ENCODE measurements around the gene PCDHA9. TPM values are rescaled to one million over a fixed set of nuclear protein-coding genes. Genes with fewer than 3 reads are reported as not detected.

Gene PCDHA9
- total RNA-seq, 1 donor from 2014 or later: under 0.01 TPM

GRCh38 chr5:140881889-140882590 is 33.9 kb downstream of the PCDHA9 start, which contains the start of gene PCDHA13:
PCDHA13 (plus strand) TSS chr5:140882124; CDS start chr5:140882269, 145 bp downstream.
- peak; percentile 5 for DNase-seq

GRCh38 chr5:140882591-140882899 is 34.4 kb downstream of the PCDHA9 start:
- DNase-seq: no peak

- DNase-seq: no peak
These were observed 35.2 kb downstream of the PCDHA9 start for GRCh38 chr5:140883373-140883772.

- no peak for DNase-seq
These were observed 35.9 kb downstream of the PCDHA9 start for GRCh38 chr5:140883927-140884697.

Other genes with a start within 250 kb of the PCDHA9 start
- gene CD14, start 215.2 kb upstream of the PCDHA9 start, total RNA-seq: 1.7 and 3.2 TPM in 2 replicates
- 18.0 and 50.2 TPM in 2 replicates for gene TMCO6, start 208.9 kb upstream of the PCDHA9 start, total RNA-seq
- gene NDUFA2, start 200.8 kb upstream of the PCDHA9 start, total RNA-seq: 24.9 and 40.8 TPM in 2 replicates
- gene IK, start 200.6 kb upstream of the PCDHA9 start, total RNA-seq: 114 and 125 TPM in 2 replicates
- gene WDR55, start 183.5 kb upstream of the PCDHA9 start, total RNA-seq: 41.1 and 45.1 TPM in 2 replicates
- gene DND1, start 174.8 kb upstream of the PCDHA9 start, total RNA-seq: 0.14 and 0.68 TPM in 2 replicates
- 53.1 and 73.4 TPM in 2 replicates for gene HARS1, start 157.0 kb upstream of the PCDHA9 start, total RNA-seq
- gene HARS2, start 156.9 kb upstream of the PCDHA9 start, total RNA-seq: 31.5 and 32.3 TPM in 2 replicates
- 55.5 and 62.3 TPM in 2 replicates for gene ZMAT2, start 147.9 kb upstream of the PCDHA9 start, total RNA-seq
- 0.17 TPM in 1 of 2 replicates, not detected in the other for gene PCDHA1, start 62.2 kb upstream of the PCDHA9 start, total RNA-seq
- 0.17 TPM in 1 of 2 replicates, not detected in the other for gene PCDHA2, start 53.5 kb upstream of the PCDHA9 start, total RNA-seq
- gene PCDHA3, start 47.3 kb upstream of the PCDHA9 start, total RNA-seq: 0.14 and 0.17 TPM in 2 replicates
- gene PCDHA4, start 41.3 kb upstream of the PCDHA9 start, total RNA-seq: 0.17 and 0.23 TPM in 2 replicates
- gene PCDHA5, start 26.8 kb upstream of the PCDHA9 start, total RNA-seq: 0.17 TPM in 1 of 2 replicates, not detected in the other
- 0.09 and 0.17 TPM in 2 replicates for gene PCDHA6, start 20.4 kb upstream of the PCDHA9 start, total RNA-seq
- gene PCDHA7, start 14.1 kb upstream of the PCDHA9 start, total RNA-seq: 0.19 and 0.34 TPM in 2 replicates
- 0.05 TPM in 1 of 2 replicates, not detected in the other for gene PCDHA8, start 7.2 kb upstream of the PCDHA9 start, total RNA-seq
- 0.09 and 0.17 TPM in 2 replicates for gene PCDHA10, start 7.5 kb downstream of the PCDHA9 start, total RNA-seq
- 0.17 and 0.28 TPM in 2 replicates for gene PCDHA11, start 20.6 kb downstream of the PCDHA9 start, total RNA-seq
- gene PCDHA12, start 26.9 kb downstream of the PCDHA9 start, total RNA-seq: 0.17 TPM in 1 of 2 replicates, not detected in the other
- gene PCDHA13, start 33.7 kb downstream of the PCDHA9 start, total RNA-seq: under 0.01 TPM in 1 of 2 replicates, not detected in the other
- under 0.01 and 0.17 TPM in 2 replicates for gene PCDHAC1, start 77.9 kb downstream of the PCDHA9 start, total RNA-seq
- gene PCDHAC2, start 118.1 kb downstream of the PCDHA9 start, total RNA-seq: 0.28 and 0.34 TPM in 2 replicates
- not detected in 2 replicates for gene PCDHB1, start 203.0 kb downstream of the PCDHA9 start, total RNA-seq
- 0.88 and 1.4 TPM in 2 replicates for gene PCDHB2, start 246.2 kb downstream of the PCDHA9 start, total RNA-seq

Data from dermis blood vessel endothelial cell (primary cell).